ENCODE data around the gene MXD3. TPM values are rescaled to one million over a fixed set of nuclear protein-coding genes. Genes with fewer than 3 reads are reported as not detected.
A peak's percentile ranks its signal among the peaks of the same experiment; 100 is the strongest.

Gene MXD3
- total RNA-seq, 1 donor from 2014 or later, result 6.4 TPM

GRCh38 chr5:177295924-177296323 lies 15.8 kb downstream of the MXD3 start:
- Mint-ChIP-seq H3K36me3 (ENCODE audit: low read depth, unreplicated experiment) (peaks cover 34% of the 10 kb centered on the region), H3K27me3 (ENCODE audit: unreplicated experiment) (peaks cover 12% of the 10 kb centered on the region), H3K4me1 (ENCODE audit: unreplicated experiment) (peaks cover 57% of the 10 kb centered on the region), H3K9me3 (ENCODE audit: unreplicated experiment) (no peaks in the 10 kb centered on the region), H3K27ac (ENCODE audit: unreplicated experiment) (peak overlapping the region; percentile 96), H3K4me3 (ENCODE audit: unreplicated experiment) (peak overlapping the region; percentile 58)
- DNase-seq (ENCODE audit: low spot score), result no peak
- TF ChIP-seq CTCF (IDR thresholded peaks at IDR 0.05; ENCODE audit: unreplicated experiment), result no peak

- H3K27me3 Mint-ChIP-seq (ENCODE audit: unreplicated experiment), result peaks cover 8% of the 10 kb centered on the region
- no peak overlapping the region for H3K4me3 Mint-ChIP-seq (ENCODE audit: unreplicated experiment)
- TF ChIP-seq CTCF (IDR thresholded peaks at IDR 0.05; ENCODE audit: unreplicated experiment), result no peak
- H3K27ac Mint-ChIP-seq (ENCODE audit: unreplicated experiment), result peak overlapping the region; percentile 18
- H3K36me3 Mint-ChIP-seq (ENCODE audit: low read depth, unreplicated experiment), result peaks cover 34% of the 10 kb centered on the region
- H3K9me3 Mint-ChIP-seq (ENCODE audit: unreplicated experiment), result no peaks in the 10 kb centered on the region
- peaks cover 46% of the 10 kb centered on the region for H3K4me1 Mint-ChIP-seq (ENCODE audit: unreplicated experiment)
- no peak for DNase-seq (ENCODE audit: low spot score)
Observed at GRCh38 chr5:177294632-177295031, 17.1 kb downstream of the MXD3 start.

GRCh38 chr5:177293819-177294581 lies 17.7 kb downstream of the MXD3 start:
- TF ChIP-seq CTCF (IDR thresholded peaks at IDR 0.05; ENCODE audit: unreplicated experiment), result no peak
- no peaks in the 10 kb centered on the region for H3K9me3 Mint-ChIP-seq (ENCODE audit: unreplicated experiment)
- H3K4me3 Mint-ChIP-seq (ENCODE audit: unreplicated experiment), result no peak overlapping the region
- H3K4me1 Mint-ChIP-seq (ENCODE audit: unreplicated experiment), result peaks cover 41% of the 10 kb centered on the region
- H3K27me3 Mint-ChIP-seq (ENCODE audit: unreplicated experiment), result peaks cover 7% of the 10 kb centered on the region
- no peak for DNase-seq (ENCODE audit: low spot score)
- peak overlapping the region; percentile 18 for H3K27ac Mint-ChIP-seq (ENCODE audit: unreplicated experiment)
- H3K36me3 Mint-ChIP-seq (ENCODE audit: low read depth, unreplicated experiment), result peaks cover 34% of the 10 kb centered on the region

GRCh38 chr5:177291735-177292134 lies 20.0 kb downstream of the MXD3 start:
- Mint-ChIP-seq H3K27ac (ENCODE audit: unreplicated experiment) (no peak overlapping the region), H3K27me3 (ENCODE audit: unreplicated experiment) (peaks cover 5% of the 10 kb centered on the region), H3K9me3 (ENCODE audit: unreplicated experiment) (no peaks in the 10 kb centered on the region), H3K36me3 (ENCODE audit: low read depth, unreplicated experiment) (peaks cover 30% of the 10 kb centered on the region), H3K4me1 (ENCODE audit: unreplicated experiment) (peaks cover 24% of the 10 kb centered on the region), H3K4me3 (ENCODE audit: unreplicated experiment) (peak overlapping the region; percentile 11)
- no peak for TF ChIP-seq CTCF (IDR thresholded peaks at IDR 0.05; ENCODE audit: unreplicated experiment)
- DNase-seq (ENCODE audit: low spot score), result no peak

DNA sequence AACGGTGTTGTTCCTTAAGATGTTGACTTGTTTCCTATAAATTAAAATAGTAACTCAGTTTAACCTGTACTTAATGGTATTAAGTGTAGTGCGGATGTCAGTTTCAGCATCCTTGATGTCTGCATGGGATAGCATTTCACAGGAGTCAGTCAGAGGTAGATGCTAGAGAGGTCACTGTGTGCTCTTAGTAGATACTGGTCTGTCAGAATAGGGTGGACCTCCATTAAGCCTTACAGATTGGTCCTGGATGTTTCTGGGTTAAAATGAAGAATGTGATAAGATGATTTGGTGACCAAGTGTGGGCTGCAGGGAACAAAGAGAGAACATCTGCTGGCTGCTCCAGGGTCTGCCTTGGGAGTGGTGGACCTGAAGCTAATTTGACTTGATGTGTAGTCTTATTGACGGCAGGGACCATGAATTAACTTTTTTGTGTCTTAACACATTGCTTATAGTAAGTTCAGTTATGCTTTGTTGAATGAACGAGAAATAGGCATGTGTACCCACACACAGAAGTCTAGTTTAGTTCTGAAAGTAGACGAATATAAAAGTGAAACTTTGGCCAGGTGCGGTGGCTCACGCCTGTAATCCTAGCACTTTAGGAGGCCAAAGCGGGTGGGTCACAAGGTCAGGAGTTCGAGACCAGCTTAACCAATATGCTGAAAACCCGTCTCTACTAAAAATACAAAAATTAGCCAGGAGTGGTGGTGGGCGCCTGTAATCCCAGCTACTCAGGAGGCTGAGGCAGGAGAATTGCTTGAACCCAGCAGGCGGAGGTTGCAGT lies 20.7 kb downstream of the MXD3 start:
- Mint-ChIP-seq H3K27me3 (ENCODE audit: unreplicated experiment) (peaks cover 3% of the 10 kb centered on the region), H3K27ac (ENCODE audit: unreplicated experiment) (peak overlapping the region; percentile 15), H3K36me3 (ENCODE audit: low read depth, unreplicated experiment) (peaks cover 30% of the 10 kb centered on the region), H3K9me3 (ENCODE audit: unreplicated experiment) (no peaks in the 10 kb centered on the region), H3K4me1 (ENCODE audit: unreplicated experiment) (peaks cover 17% of the 10 kb centered on the region), H3K4me3 (ENCODE audit: unreplicated experiment) (no peak overlapping the region)
- no peak for DNase-seq (ENCODE audit: low spot score)
- TF ChIP-seq CTCF (IDR thresholded peaks at IDR 0.05; ENCODE audit: unreplicated experiment), result no peak

Measured in endothelial cell (in vitro differentiated cells).